ENCODE data around the gene PRKCQ. TPM values are rescaled to one million over a fixed set of nuclear protein-coding genes. Genes with fewer than 3 reads are reported as not detected.
A peak's percentile ranks its signal among the peaks of the same experiment; 100 is the strongest.

The PRKCQ gene
- total RNA-seq, 2 donors from 2014 or later, result 0.41 to 0.42 TPM

- H3K4me3 ChIP-seq, result peak overlapping the region; percentile 58
- TF ChIP-seq, protein P1, sequence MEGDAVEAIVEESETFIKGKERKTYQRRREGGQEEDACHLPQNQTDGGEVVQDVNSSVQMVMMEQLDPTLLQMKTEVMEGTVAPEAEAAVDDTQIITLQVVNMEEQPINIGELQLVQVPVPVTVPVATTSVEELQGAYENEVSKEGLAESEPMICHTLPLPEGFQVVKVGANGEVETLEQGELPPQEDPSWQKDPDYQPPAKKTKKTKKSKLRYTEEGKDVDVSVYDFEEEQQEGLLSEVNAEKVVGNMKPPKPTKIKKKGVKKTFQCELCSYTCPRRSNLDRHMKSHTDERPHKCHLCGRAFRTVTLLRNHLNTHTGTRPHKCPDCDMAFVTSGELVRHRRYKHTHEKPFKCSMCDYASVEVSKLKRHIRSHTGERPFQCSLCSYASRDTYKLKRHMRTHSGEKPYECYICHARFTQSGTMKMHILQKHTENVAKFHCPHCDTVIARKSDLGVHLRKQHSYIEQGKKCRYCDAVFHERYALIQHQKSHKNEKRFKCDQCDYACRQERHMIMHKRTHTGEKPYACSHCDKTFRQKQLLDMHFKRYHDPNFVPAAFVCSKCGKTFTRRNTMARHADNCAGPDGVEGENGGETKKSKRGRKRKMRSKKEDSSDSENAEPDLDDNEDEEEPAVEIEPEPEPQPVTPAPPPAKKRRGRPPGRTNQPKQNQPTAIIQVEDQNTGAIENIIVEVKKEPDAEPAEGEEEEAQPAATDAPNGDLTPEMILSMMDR (IDR thresholded peaks at IDR 0.05), result no peak
- peaks cover 18 to 32% of the 10 kb centered on the region in 2 donors for H3K4me1 ChIP-seq (ENCODE audit: control insufficient read depth in 1 of 2, low read depth in 2 of 2)
- DNase-seq (ENCODE audit: low spot score) (no peak), ATAC-seq (ENCODE audit: insufficient number of reproducible peaks, low FRiP score, low read depth) (no peak)
- no peaks in the 10 kb centered on the region for H3K9me3 ChIP-seq
- no peaks in the 10 kb centered on the region for H3K27me3 ChIP-seq (replicated peaks; ENCODE audit: insufficient read depth)
- no peaks in the 10 kb centered on the region for H3K36me3 ChIP-seq
- H3K27ac ChIP-seq, result peak overlapping the region; percentile 64 to 71
Measured at GRCh38 chr10:6400821-6401465, 179.1 kb downstream of the PRKCQ start.

GRCh38 chr10:6400331-6400730, 179.7 kb downstream of the PRKCQ start:
- TF ChIP-seq, protein P1 (IDR thresholded peaks at IDR 0.05), result no peak
- Histone ChIP-seq H3K36me3 (no peaks in the 10 kb centered on the region), H3K4me3 (no peak overlapping the region), H3K27me3 (replicated peaks; ENCODE audit: insufficient read depth) (no peaks in the 10 kb centered on the region), H3K9me3 (no peaks in the 10 kb centered on the region), H3K4me1 (ENCODE audit: control insufficient read depth in 1 of 2, low read depth in 2 of 2) (peaks cover 18 to 32% of the 10 kb centered on the region in 2 donors), H3K27ac (peak overlapping the region; percentile 64 to 71)
- DNase-seq (ENCODE audit: low spot score) (no peak), ATAC-seq (ENCODE audit: insufficient number of reproducible peaks, low FRiP score, low read depth) (no peak)

DNA sequence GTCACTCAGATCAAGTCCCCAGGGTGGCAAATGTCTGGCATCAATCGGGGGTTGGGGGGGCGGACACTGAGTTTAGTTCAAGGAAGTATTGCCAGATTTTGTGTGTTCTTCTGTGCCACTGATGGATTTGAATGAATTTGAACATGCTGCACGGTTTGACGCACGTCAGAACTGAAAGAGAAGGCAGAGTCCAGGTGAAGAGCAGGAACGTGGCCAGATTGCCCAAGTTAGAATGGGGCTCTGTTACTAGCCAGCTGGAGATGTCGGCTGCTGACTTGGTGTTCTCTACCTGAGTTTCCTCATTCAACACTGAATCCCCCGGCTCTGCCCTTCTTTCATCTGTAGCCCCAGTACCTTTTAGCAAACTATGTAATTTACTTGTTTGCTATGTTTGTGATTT, 180.2 kb downstream of the PRKCQ start:
- Histone ChIP-seq H3K27ac (peak overlapping the region; percentile 4 to 64), H3K9me3 (no peaks in the 10 kb centered on the region)
- TF ChIP-seq, protein P1 (IDR thresholded peaks at IDR 0.05), result no peak

GRCh38 chr10:6399231-6399741, 180.8 kb downstream of the PRKCQ start:
- no peak for DNase-seq (ENCODE audit: low spot score)
- peak overlapping the region; percentile 11 to 64 for H3K27ac ChIP-seq

More for the DNA sequence above, 180.2 kb downstream of the PRKCQ start:
- Histone ChIP-seq H3K4me1 (ENCODE audit: control insufficient read depth in 1 of 2, low read depth in 2 of 2) (peaks cover 18 to 32% of the 10 kb centered on the region in 2 donors), H3K4me3 (no peak overlapping the region), H3K27me3 (replicated peaks; ENCODE audit: insufficient read depth) (no peaks in the 10 kb centered on the region), H3K36me3 (no peaks in the 10 kb centered on the region)
- DNase-seq (ENCODE audit: low spot score), result no peak
- no peak for ATAC-seq (ENCODE audit: insufficient number of reproducible peaks, low FRiP score, low read depth)

GRCh38 chr10:6398399-6398798, 181.7 kb downstream of the PRKCQ start:
- ATAC-seq (ENCODE audit: insufficient number of reproducible peaks, low FRiP score, low read depth), result no peak
- peaks cover 4% of the 10 kb centered on the region for H3K36me3 ChIP-seq
- H3K4me3 ChIP-seq, result no peak overlapping the region
- H3K27me3 ChIP-seq (replicated peaks; ENCODE audit: insufficient read depth), result no peaks in the 10 kb centered on the region
- no peak for DNase-seq (ENCODE audit: low spot score)
- H3K27ac ChIP-seq, result peak overlapping the region in 1 of 2 donors; percentile 64
- no peaks in the 10 kb centered on the region for H3K9me3 ChIP-seq
- peaks cover 18 to 32% of the 10 kb centered on the region in 2 donors for H3K4me1 ChIP-seq (ENCODE audit: control insufficient read depth in 1 of 2, low read depth in 2 of 2)
- TF ChIP-seq, protein P1 (IDR thresholded peaks at IDR 0.05), result no peak

More at GRCh38 chr10:6399231-6399741, 180.8 kb downstream of the PRKCQ start:
- TF ChIP-seq, protein P1 (IDR thresholded peaks at IDR 0.05), result no peak
- Histone ChIP-seq H3K36me3 (peaks cover 4% of the 10 kb centered on the region), H3K4me3 (no peak overlapping the region), H3K9me3 (no peaks in the 10 kb centered on the region), H3K4me1 (ENCODE audit: control insufficient read depth in 1 of 2, low read depth in 2 of 2) (peaks cover 18 to 32% of the 10 kb centered on the region in 2 donors), H3K27me3 (replicated peaks; ENCODE audit: insufficient read depth) (no peaks in the 10 kb centered on the region)
- no peak for ATAC-seq (ENCODE audit: insufficient number of reproducible peaks, low FRiP score, low read depth)
